ENCODE measurements around the gene KCNQ2. TPM values are rescaled to one million over a fixed set of nuclear protein-coding genes. Genes with fewer than 3 reads are reported as not detected.

The KCNQ2 gene
- total RNA-seq, 4 donors from 2014 or later, result 0.76 TPM; not detected in 3

DNA sequence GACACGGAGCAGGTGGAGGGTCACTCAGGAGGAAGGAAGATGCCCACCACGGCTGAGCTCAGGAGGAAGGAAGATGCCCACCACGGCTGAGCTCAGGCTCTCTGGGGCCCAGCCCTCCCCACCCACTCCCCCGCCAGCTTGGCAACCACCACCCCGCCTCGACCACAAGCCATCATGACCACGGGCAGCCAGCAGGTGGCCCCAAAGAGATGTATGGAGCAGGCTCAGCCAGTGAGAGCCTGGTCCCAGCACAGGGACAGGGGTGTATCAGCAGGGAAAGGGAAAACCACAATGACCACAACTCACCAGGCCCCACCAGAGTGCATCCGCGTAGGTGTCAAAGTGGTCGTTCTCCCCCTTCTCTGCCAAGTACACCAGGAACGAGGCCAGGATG is 30.4 kb downstream of the KCNQ2 start:
- no peak for DNase-seq (ENCODE audit: low spot score in 2 of 2)
- H3K9me3 ChIP-seq, result no peaks in the 10 kb centered on the region
- WGBS, result 49% methylated on average over 7 of the region's 11 CpGs
- TF ChIP-seq EP300 (IDR thresholded peaks at IDR 0.05), result no peak
- TF ChIP-seq, protein P1, sequence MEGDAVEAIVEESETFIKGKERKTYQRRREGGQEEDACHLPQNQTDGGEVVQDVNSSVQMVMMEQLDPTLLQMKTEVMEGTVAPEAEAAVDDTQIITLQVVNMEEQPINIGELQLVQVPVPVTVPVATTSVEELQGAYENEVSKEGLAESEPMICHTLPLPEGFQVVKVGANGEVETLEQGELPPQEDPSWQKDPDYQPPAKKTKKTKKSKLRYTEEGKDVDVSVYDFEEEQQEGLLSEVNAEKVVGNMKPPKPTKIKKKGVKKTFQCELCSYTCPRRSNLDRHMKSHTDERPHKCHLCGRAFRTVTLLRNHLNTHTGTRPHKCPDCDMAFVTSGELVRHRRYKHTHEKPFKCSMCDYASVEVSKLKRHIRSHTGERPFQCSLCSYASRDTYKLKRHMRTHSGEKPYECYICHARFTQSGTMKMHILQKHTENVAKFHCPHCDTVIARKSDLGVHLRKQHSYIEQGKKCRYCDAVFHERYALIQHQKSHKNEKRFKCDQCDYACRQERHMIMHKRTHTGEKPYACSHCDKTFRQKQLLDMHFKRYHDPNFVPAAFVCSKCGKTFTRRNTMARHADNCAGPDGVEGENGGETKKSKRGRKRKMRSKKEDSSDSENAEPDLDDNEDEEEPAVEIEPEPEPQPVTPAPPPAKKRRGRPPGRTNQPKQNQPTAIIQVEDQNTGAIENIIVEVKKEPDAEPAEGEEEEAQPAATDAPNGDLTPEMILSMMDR (IDR thresholded peaks at IDR 0.05), result peak in 1 of 2 donors; percentile 45
- TF ChIP-seq POLR2A (IDR thresholded peaks at IDR 0.05), result no peak
- no peak overlapping the region for H3K4me3 ChIP-seq
- H3K4me1 ChIP-seq, result no peaks in the 10 kb centered on the region
- peaks cover 59% of the 10 kb centered on the region for H3K27me3 ChIP-seq
- H3K36me3 ChIP-seq, result no peaks in the 10 kb centered on the region
- H3K27ac ChIP-seq, result no peak overlapping the region

DNA sequence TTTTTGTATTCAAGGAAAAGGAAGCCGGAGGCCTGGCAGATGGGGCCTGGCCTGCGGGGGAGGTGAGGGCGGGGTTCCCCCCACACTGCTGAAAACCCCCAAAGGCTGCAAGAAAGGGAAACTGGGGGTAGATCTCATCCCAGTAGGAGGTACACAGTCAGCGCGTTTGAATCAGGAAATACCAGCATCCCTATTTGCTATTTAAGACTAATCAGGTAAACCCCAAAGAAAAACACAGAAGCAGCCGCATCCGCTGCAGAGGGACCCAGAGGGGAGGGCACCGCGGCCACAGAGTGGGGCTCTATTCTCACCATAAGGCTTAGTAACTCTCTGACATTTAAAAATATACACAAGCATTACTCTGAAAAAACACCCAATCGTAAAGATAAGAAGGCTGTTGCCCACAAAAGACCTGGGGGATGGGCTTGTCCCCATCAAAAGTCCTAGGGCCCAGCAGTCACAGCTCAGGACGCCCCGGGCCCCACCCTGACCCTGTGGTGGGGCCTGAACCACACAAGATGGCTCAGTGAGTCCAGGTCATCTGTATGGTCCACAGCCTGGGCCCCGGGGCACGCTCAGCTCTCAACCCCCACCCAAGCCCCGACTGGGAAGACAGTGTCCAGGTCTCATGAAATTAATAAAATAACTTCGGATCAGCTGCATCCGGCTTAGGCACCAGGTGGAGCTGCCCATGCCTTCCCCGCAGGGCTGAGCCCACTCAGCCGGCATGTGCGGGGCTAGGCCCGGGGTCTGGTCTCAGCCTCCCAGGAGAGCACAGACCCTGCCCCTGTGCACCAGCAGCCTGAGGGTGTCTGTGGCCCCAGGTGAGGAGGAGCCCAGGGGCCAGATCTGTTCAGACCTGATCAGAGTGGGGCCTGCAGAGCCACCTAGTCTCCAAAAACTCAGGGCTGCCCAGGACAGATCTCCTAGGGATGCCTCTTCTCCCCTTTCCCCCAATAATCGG is 31.0 kb downstream of the KCNQ2 start:
- WGBS, result 46% methylated on average over 18 of the region's 22 CpGs
- no peak overlapping the region for H3K27ac ChIP-seq
- H3K4me3 ChIP-seq, result no peak overlapping the region
- no peak for DNase-seq (ENCODE audit: low spot score in 2 of 2)
- no peaks in the 10 kb centered on the region for H3K36me3 ChIP-seq
- no peaks in the 10 kb centered on the region for H3K4me1 ChIP-seq
- no peaks in the 10 kb centered on the region for H3K9me3 ChIP-seq
- peaks cover 55% of the 10 kb centered on the region for H3K27me3 ChIP-seq
- TF ChIP-seq, protein P1 (IDR thresholded peaks at IDR 0.05), result no peak
- TF ChIP-seq EP300 (IDR thresholded peaks at IDR 0.05) (no peak), POLR2A (IDR thresholded peaks at IDR 0.05) (no peak), POLR2AphosphoS5 (IDR thresholded peaks at IDR 0.05) (no peak)

GRCh38 chr20:63440366-63440955 is 32.0 kb downstream of the KCNQ2 start:
- H3K36me3 ChIP-seq, result no peaks in the 10 kb centered on the region
- H3K9me3 ChIP-seq, result no peaks in the 10 kb centered on the region
- DNase-seq (ENCODE audit: low spot score in 2 of 2), result no peak
- peaks cover 46% of the 10 kb centered on the region for H3K27me3 ChIP-seq
- no peak overlapping the region for H3K4me3 ChIP-seq
- TF ChIP-seq EP300 (IDR thresholded peaks at IDR 0.05) (no peak), POLR2A (IDR thresholded peaks at IDR 0.05) (no peak), POLR2AphosphoS5 (IDR thresholded peaks at IDR 0.05) (no peak)
- WGBS, result 88% methylated on average over 19 of the region's 26 CpGs
- no peak overlapping the region for H3K27ac ChIP-seq
- H3K4me1 ChIP-seq, result no peaks in the 10 kb centered on the region

- DNase-seq (ENCODE audit: low spot score in 2 of 2), result no peak
- Histone ChIP-seq H3K9me3 (no peaks in the 10 kb centered on the region), H3K36me3 (no peaks in the 10 kb centered on the region), H3K27ac (no peak overlapping the region), H3K4me3 (no peak overlapping the region), H3K27me3 (peaks cover 41% of the 10 kb centered on the region), H3K4me1 (no peaks in the 10 kb centered on the region)
- no peak for TF ChIP-seq POLR2A (IDR thresholded peaks at IDR 0.05)
- TF ChIP-seq, protein P1 (IDR thresholded peaks at IDR 0.05), result no peak
- no peak for TF ChIP-seq EP300 (IDR thresholded peaks at IDR 0.05)
- no peak for TF ChIP-seq POLR2AphosphoS5 (IDR thresholded peaks at IDR 0.05)
- WGBS, result 85% methylated on average over 7 of the region's 15 CpGs
These were observed 32.6 kb downstream of the KCNQ2 start for GRCh38 chr20:63439866-63440265.

DNA sequence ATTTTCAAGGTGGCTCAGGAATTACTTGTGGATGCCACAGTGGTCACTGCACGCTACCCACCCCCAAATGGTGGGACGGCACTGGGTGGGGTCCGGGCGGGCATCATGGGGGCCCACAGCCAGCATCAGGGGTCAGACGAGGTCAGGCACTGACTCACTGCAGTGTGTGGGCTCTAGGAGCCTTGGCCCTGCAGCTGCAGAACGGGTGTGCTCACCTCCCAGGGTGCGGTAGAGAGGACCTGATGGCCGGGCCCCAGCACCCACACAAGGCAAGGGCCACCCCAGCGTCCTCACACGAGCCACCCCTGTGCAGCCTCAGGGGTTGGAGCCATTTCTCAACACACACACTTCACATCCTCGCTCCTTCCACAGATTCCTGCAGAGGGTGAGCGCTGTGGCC is 34.3 kb downstream of the KCNQ2 start:
- no peak overlapping the region for H3K4me3 ChIP-seq
- H3K27me3 ChIP-seq, result peaks cover 42% of the 10 kb centered on the region
- no peaks in the 10 kb centered on the region for H3K36me3 ChIP-seq
- no peak overlapping the region for H3K27ac ChIP-seq
- DNase-seq (ENCODE audit: low spot score in 2 of 2), result no peak
- H3K4me1 ChIP-seq, result no peaks in the 10 kb centered on the region
- no peaks in the 10 kb centered on the region for H3K9me3 ChIP-seq
- WGBS, result 67% methylated on average over 3 of the region's 12 CpGs
- TF ChIP-seq, protein P1 (IDR thresholded peaks at IDR 0.05), result no peak
- TF ChIP-seq POLR2AphosphoS5 (IDR thresholded peaks at IDR 0.05), result no peak
- TF ChIP-seq POLR2A (IDR thresholded peaks at IDR 0.05), result no peak
- no peak for TF ChIP-seq EP300 (IDR thresholded peaks at IDR 0.05)
